K562 (cell line): Measurements from ENCODE around the gene PCNX3. TPM values are rescaled to one million over a fixed set of nuclear protein-coding genes. Genes with fewer than 3 reads are reported as not detected.
A peak's percentile ranks its signal among the peaks of the same experiment; 100 is the strongest.

ENCODE experiments used
- DEAF1 ChIP-seq: fragments of 450-650 bp; formaldehyde crosslinking; IDR thresholded peaks from 2 replicates; pipeline ENCODE4 v1.4.0; 2020; ENCODE audit warnings: mild to moderate bottlenecking, moderate library complexity
- FOXK2 ChIP-seq, 2 experiments: fragments of 450-650 bp; IDR thresholded peaks in 1 of 2; conservative IDR thresholded peaks in 1 of 2; 2 replicates each; pipeline ENCODE4 v1.6.1; 2016; ENCODE audit warnings: low read depth in 2 of 2, mild to moderate bottlenecking in 1 of 2
- FOXP4 ChIP-seq: sonication (generic); formaldehyde crosslinking; IDR thresholded peaks from 2 replicates; pipeline ENCODE4 v1.8.0; 2022; ENCODE audit warnings: mild to moderate bottlenecking, missing genetic modification reagents, borderline replicate concordance
- GTF3C2 ChIP-seq: IDR thresholded peaks from 3 replicates; pipeline ENCODE4 v1.6.1; 2011; ENCODE audit warnings: borderline replicate concordance, mild to moderate bottlenecking, moderate library complexity; ENCODE audit not compliant: insufficient read length; ENCODE audit errors: extremely low read depth
- HNRNPH1 ChIP-seq: fragments of 200-400 bp; formaldehyde crosslinking; optimal IDR thresholded peaks from 2 replicates; pipeline ENCODE3; 2017; ENCODE audit warnings: low read depth, mild to moderate bottlenecking, low read length, moderate library complexity
- MCM2 ChIP-seq: fragments of 450-650 bp; IDR thresholded peaks from 2 replicates; pipeline ENCODE4 v1.6.1; 2017; ENCODE audit warnings: low read depth, mild to moderate bottlenecking
- NR3C1 ChIP-seq: sonication (generic); formaldehyde crosslinking; IDR thresholded peaks from 2 replicates; pipeline ENCODE4 v1.8.1; 2022; ENCODE audit warnings: missing genetic modification reagents
- PHF8 ChIP-seq: fragments of 200-600 bp; sonication (generic); IDR thresholded peaks from 2 replicates; pipeline ENCODE4 v1.6.1; 2012; ENCODE audit warnings: mixed run types, mild to moderate bottlenecking, inconsistent platforms, low read length, moderate library complexity, borderline replicate concordance
- POLR2AphosphoS2 ChIP-seq: IDR thresholded peaks from 2 replicates; pipeline ENCODE4 v1.6.1; 2012; ENCODE audit warnings: low read length, improper control_type of control experiment
- POLR3G ChIP-seq: IDR thresholded peaks from 2 replicates; pipeline ENCODE4 v1.6.1; 2011; ENCODE audit not compliant: insufficient read length, insufficient replicate concordance; ENCODE audit errors: extremely low read depth
- RFX5 ChIP-seq: IDR thresholded peaks from 2 replicates; pipeline ENCODE4 v1.6.1; 2011; ENCODE audit warnings: low read depth, mild to moderate bottlenecking, improper control_type of control experiment, low read length
- SIN3B ChIP-seq: fragments of 450-650 bp; IDR thresholded peaks from 2 replicates; pipeline ENCODE4 v1.6.1; 2017; ENCODE audit warnings: low read depth, mild to moderate bottlenecking, moderate library complexity
- TARDBP ChIP-seq: fragments of 450-650 bp; IDR thresholded peaks from 2 replicates; pipeline ENCODE4 v1.6.1; 2016
- THAP12 ChIP-seq: fragments of 250-450 bp; sonication (Bioruptor Pico); IDR thresholded peaks from 2 replicates; pipeline ENCODE4 v1.9.0; 2021; ENCODE audit warnings: mild to moderate bottlenecking, inconsistent platforms
- ZBTB43 ChIP-seq: sonication (generic); formaldehyde crosslinking; IDR thresholded peaks from 2 replicates; pipeline ENCODE4 v1.8.0; 2023; ENCODE audit warnings: mild to moderate bottlenecking, missing genetic modification reagents
- ZC3H8 ChIP-seq: fragments of 450-650 bp; IDR thresholded peaks from 2 replicates; pipeline ENCODE4 v1.6.1; 2017
- ZNF584 ChIP-seq: fragments of 200-800 bp; sonication (Bioruptor generic); IDR thresholded peaks from 2 replicates; pipeline ENCODE4 v1.6.1; 2016; ENCODE audit warnings: low read depth, mild to moderate bottlenecking, missing genetic modification characterization, missing compliant biosample characterization
- polyA plus RNA-seq, 8 experiments: library from polyadenylated mRNA; depleted of rRNA in 4 of 8; stranded (reverse) in 5 of 8; unstranded in 3 of 8; fragments of >200 nt; fragmentation: Nextera tagmentation in 2 of 8; fragmentation: Illumina TruSeq in 1 of 8; extraction: Ambion mirVana in 2 of 8; extraction: Trizol in 1 of 8; gene quantifications; 2 replicates each; pipeline versions ENCODE4 v1.2.1 to v1.2.3, GENCODE V29; 2011 to 2014; ENCODE audit warnings: inconsistent platforms in 1 of 8, missing spikeins in 1 of 8
- total RNA-seq, 7 experiments: library from RNA; depleted of rRNA in 6 of 7; stranded (reverse); fragments of >200 nt in 6 of 7; fragmentation: Illumina TruSeq in 2 of 7; extraction: Trizol in 2 of 7; gene quantifications; 2 replicates each; pipeline versions ENCODE4 v1.2.1 to v1.2.3, GENCODE V29; 2011 to 2021; ENCODE audit warnings: low replicate concordance in 1 of 7

Gene PCNX3
- total and polyA plus RNA-seq, 9 of the 15 experiments (the other 6 are each of a cell fraction or from before 2014, with no cell fraction given): 0.11 to 47.8 (median 12.8) TPM

- TF ChIP-seq THAP12 (CRISPR knock-in tag) (no peak), ZC3H8 (no peak), ZBTB43 (peak; percentile 77; the same call in 1 of the 2 replicates), FOXP4 (0 out of 2 replicates have a peak, but pooled peaks have one; percentile 64), NR3C1 (CRISPR knock-in tag) (no peak), DEAF1 (CRISPR knock-in tag) (no peak), TARDBP (peak; percentile 59; the same call in 1 of the 2 replicates), HNRNPH1 (no peak), GTF3C2 (no peak), ZNF584 (CRISPR knock-in tag) (no peak), PHF8 (peak; percentile 85; the same call in 1 of the 2 replicates), FOXK2 (conservative IDR thresholded peaks at IDR 0.05 in 1 of 2, IDR thresholded peaks at IDR 0.05 in 1 of 2; ENCODE audit: low read depth in 2 of 2) (peak; percentile 55 to 73; a peak in 2 of 4 replicates), POLR2AphosphoS2 (peak; percentile 91), RFX5 (no peak), POLR3G (no peak), MCM2 (no peak), SIN3B (peak; percentile 54; the same call in 1 of the 2 replicates)
These were observed 37.1 kb downstream of the PCNX3 start (continued) for GRCh38 chr11:65652511-65653228.
